Choroid plexus epithelial cell (primary cell): ENCODE results near the gene LYPD3.
A peak's percentile ranks its signal among the peaks of the same experiment; 100 is the strongest.

Source experiments
- DNase-seq: peaks from one replicate; pipeline ENCODE4 v3.0.0-alpha.2; 2010; ENCODE audit warnings: low read depth
- H3K4me3 ChIP-seq: 2 replicates; pipeline ENCODE4 v1.5.1; 2011; ENCODE audit warnings: low read depth, mild to moderate bottlenecking, control low read depth, low read length, moderate library complexity
- CTCF ChIP-seq: conservative IDR thresholded peaks from 2 replicates; pipeline ENCODE4 v1.5.1; 2011; ENCODE audit warnings: low read depth, mild to moderate bottlenecking, control low read depth, inconsistent platforms, low read length, moderate library complexity

Gene LYPD3

GRCh38 chr19:43505186-43505456, 39.7 kb upstream of the LYPD3 start:
- DNase-seq, result no peak
- TF ChIP-seq CTCF, result no peak
- no peak overlapping the region for H3K4me3 ChIP-seq

GRCh38 chr19:43504426-43505185, 39.2 kb upstream of the LYPD3 start, which contains the start of gene PHLDB3:
TSS of gene PHLDB3 (minus strand) at chr19:43504746. CDS start at chr19:43504118, 628 bp downstream.
- peak within 1 kb of the TSS; percentile 87 for H3K4me3 ChIP-seq
- DNase-seq, result no peak
- no peak for TF ChIP-seq CTCF

DNA sequence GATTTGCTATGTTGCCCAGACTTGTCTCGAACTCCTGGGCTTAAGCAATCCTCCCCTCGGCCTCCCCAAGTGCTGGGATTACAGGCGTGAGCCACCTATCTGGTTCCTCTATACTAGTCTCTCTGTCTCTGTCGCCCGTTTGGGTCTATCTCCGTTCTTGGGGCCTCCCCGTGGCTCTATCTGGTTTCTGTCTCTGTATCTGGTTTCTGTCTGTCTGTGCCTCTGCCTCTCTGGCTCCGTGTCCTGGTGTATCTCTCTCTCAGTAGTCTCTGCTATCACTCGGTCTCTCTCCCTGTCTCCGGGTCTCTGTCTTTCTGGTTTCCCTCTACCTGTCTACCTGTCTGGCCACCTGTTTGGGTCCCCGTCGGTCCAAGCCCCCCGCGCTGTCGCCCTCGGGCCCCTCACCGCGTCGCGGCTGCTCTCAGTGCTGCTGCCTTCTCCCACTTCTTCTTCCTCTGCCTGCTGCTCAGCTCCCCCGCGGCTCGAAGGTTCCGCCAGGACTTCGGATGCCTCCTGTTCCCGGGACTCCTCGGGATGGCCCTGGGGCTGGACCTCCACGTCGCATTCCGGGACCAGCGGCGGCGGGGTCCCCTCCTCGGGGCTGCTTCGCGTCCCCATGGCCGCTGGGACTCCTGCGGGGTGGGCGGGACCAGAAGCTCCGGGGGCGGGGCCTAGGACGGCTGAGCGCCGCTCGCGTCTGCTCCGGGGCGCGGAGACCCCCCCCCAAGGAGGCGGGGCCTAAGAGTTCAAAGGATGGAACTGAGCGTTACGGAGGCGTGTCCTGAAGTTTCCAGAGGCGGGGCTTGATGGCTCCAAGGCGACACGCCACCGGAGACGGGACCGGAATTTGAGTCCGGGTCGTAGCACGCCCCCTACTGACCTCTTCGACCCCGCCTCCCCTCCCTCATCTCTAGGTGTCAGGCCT, 38.4 kb upstream of the LYPD3 start:
- DNase-seq, result peak; percentile 86
- TF ChIP-seq CTCF, result peak; percentile 1
- peak overlapping the region; percentile 87 for H3K4me3 ChIP-seq

- no peak for TF ChIP-seq CTCF
- H3K4me3 ChIP-seq, result no peak overlapping the region
Observed at GRCh38 chr19:43502419-43502976, 37.1 kb upstream of the LYPD3 start.

GRCh38 chr19:43501661-43502418, 36.4 kb upstream of the LYPD3 start:
- TF ChIP-seq CTCF, result no peak
- no peak for DNase-seq
- H3K4me3 ChIP-seq, result peak overlapping the region; percentile 44

More at GRCh38 chr19:43502419-43502976, 37.1 kb upstream of the LYPD3 start:
- no peak for DNase-seq

DNA sequence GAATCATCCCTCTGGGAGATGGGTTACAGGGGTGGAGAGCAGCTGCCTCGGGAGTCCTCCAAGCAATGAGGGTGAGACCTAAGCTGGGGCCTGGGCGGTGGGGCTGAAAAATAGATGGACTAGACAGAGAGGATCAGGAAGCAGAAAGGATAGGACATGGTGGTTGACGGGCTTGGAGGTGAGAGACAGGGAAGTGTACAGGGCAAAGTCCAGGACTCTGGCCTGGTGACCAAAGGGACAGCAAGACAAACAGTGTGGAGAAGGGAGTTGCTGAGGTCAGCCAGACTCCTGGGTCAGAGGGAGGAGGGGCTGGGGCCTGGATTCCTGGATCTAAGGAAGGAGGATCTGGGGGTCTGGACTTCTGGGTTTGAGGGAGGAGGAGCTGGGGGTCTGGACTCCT, 33.6 kb upstream of the LYPD3 start:
- DNase-seq, result no peak
- TF ChIP-seq CTCF, result no peak
- H3K4me3 ChIP-seq, result no peak overlapping the region
